A549 treated with Mapracorat at 1 μM for 4 hours (cell line): ENCODE data around the gene CMC1. TPM values are rescaled to one million over a fixed set of nuclear protein-coding genes. Genes with fewer than 3 reads are reported as not detected.

ENCODE experiments used
- total RNA-seq: library from RNA; stranded (reverse); fragments of 200-300 nt; extraction: Qiagen RNA extraction; gene quantifications from 5 replicates; pipeline ENCODE4 v1.2.3, GENCODE V29; 2022

CMC1 gene
- 45.0 to 48.4 TPM (median 46.1 TPM) in 5 replicates for total RNA-seq

GRCh38 chr3:28241221-28242160 is at the start of gene CMC1:
CMC1 (plus strand) TSS chr3:28241619; CDS start chr3:28241794, 175 bp downstream.

GRCh38 chr3:28348629-28349468 is 107.4 kb downstream of the CMC1 start, which contains the start of the genes AZI2 and ZCWPW2:
AZI2 (minus strand) TSS chr3:28348824; CDS start chr3:28340617, 8,207 bp downstream.
ZCWPW2 (plus strand) TSS chr3:28348721; CDS start chr3:28413069, 64,348 bp downstream.

Other genes with a start within 250 kb of the CMC1 start
- not detected in 5 replicates for gene ZCWPW2, start 107.1 kb downstream of the CMC1 start, total RNA-seq
- gene AZI2, start 107.2 kb downstream of the CMC1 start, total RNA-seq: 39.5 to 50.5 TPM (median 45.5 TPM) in 5 replicates